Measurements from ENCODE around the gene CINP. TPM values are rescaled to one million over a fixed set of nuclear protein-coding genes. Genes with fewer than 3 reads are reported as not detected.

CINP gene
- total and polyA plus RNA-seq, 2 of the 13 experiments (the other 11 are each of a cell fraction or from before 2014, with no cell fraction given), result 32.8 to 42.8 TPM

GRCh38 chr14:102320671-102321455, 41.8 kb downstream of the CINP start (continued):
- TF ChIP-seq FOXP1 (IDR thresholded peaks at IDR 0.05) (no peak), FOXP1 (CRISPR knock-in tag; IDR thresholded peaks at IDR 0.05) (peak; percentile 50; the same call in 1 of the 2 replicates), ZNF407 (CRISPR knock-in tag; IDR thresholded peaks at IDR 0.05; ENCODE audit: not compliant biosample characterization) (peak; percentile 66), ZEB1 (IDR thresholded peaks at IDR 0.05; ENCODE audit: insufficient replicate concordance, low read depth) (peak; percentile 63), SMYD3 (CRISPR knock-in tag; IDR thresholded peaks at IDR 0.05) (no peak), ZNF331 (CRISPR knock-in tag; IDR thresholded peaks at IDR 0.05) (peak; percentile 61; the same call in 1 of the 2 replicates), ZNF350 (CRISPR knock-in tag; IDR thresholded peaks at IDR 0.05; ENCODE audit: borderline replicate concordance, low read depth) (0 out of 2 replicates have a peak, but pooled peaks have one; percentile 54), RAD21 (CRISPR knock-in tag; IDR thresholded peaks at IDR 0.05) (no peak), RXRB (CRISPR knock-in tag; IDR thresholded peaks at IDR 0.05; ENCODE audit: borderline replicate concordance) (peak; percentile 85), MYPOP (CRISPR knock-in tag; IDR thresholded peaks at IDR 0.05) (peak; percentile 88), ELF3 (CRISPR knock-in tag; IDR thresholded peaks at IDR 0.05) (peak; percentile 53; the same call in 1 of the 2 replicates), REST (IDR thresholded peaks at IDR 0.05; ENCODE audit: borderline replicate concordance in 1 of 2, low read depth in 1 of 2, low read length in 2 of 2) (peak in 1 of 2 experiments; percentile 73; a peak in 2 of 4 replicates), ZFP82 (CRISPR knock-in tag; IDR thresholded peaks at IDR 0.05; ENCODE audit: borderline replicate concordance) (0 out of 2 replicates have a peak, but pooled peaks have one; percentile 67)
